ENCODE results near the gene PGAP6. TPM values are rescaled to one million over a fixed set of nuclear protein-coding genes. Genes with fewer than 3 reads are reported as not detected.

PGAP6 gene
- total and polyA plus RNA-seq, 2 of the 13 experiments (the other 11 are each of a cell fraction or from before 2014, with no cell fraction given), result 52.7 to 136 TPM

GRCh38 chr16:353404-354290 lies 28.1 kb downstream of the PGAP6 start (continued):
- TF ChIP-seq, protein P1, sequence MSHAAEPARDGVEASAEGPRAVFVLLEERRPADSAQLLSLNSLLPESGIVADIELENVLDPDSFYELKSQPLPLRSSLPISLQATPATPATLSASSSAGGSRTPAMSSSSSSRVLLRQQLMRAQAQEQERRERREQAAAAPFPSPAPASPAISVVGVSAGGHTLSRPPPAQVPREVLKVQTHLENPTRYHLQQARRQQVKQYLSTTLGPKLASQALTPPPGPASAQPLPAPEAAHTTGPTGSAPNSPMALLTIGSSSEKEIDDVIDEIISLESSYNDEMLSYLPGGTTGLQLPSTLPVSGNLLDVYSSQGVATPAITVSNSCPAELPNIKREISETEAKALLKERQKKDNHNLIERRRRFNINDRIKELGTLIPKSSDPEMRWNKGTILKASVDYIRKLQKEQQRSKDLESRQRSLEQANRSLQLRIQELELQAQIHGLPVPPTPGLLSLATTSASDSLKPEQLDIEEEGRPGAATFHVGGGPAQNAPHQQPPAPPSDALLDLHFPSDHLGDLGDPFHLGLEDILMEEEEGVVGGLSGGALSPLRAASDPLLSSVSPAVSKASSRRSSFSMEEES (CRISPR knock-in tag; IDR thresholded peaks at IDR 0.05), result 0 out of 2 replicates have a peak, but pooled peaks have one; percentile 1
- TF ChIP-seq, protein P2, sequence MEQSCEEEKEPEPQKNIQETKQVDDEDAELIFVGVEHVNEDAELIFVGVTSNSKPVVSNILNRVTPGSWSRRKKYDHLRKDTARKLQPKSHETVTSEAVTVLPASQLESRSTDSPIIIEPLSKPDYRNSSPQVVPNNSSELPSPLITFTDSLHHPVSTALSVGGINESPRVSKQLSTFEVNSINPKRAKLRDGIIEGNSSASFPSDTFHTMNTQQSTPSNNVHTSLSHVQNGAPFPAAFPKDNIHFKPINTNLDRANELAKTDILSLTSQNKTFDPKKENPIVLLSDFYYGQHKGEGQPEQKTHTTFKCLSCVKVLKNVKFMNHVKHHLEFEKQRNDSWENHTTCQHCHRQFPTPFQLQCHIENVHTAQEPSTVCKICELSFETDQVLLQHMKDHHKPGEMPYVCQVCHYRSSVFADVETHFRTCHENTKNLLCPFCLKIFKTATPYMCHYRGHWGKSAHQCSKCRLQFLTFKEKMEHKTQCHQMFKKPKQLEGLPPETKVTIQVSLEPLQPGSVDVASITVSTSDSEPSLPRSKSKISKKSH (CRISPR knock-in tag; IDR thresholded peaks at IDR 0.05; ENCODE audit: borderline replicate concordance), result peak; percentile 51; the same call in 1 of the 2 replicates
- 0 out of 2 replicates have a peak, but pooled peaks have one; percentile 38 for TF ChIP-seq SNAPC4 (CRISPR knock-in tag; IDR thresholded peaks at IDR 0.05)
- no peak for TF ChIP-seq PPARG (CRISPR knock-in tag; conservative IDR thresholded peaks at IDR 0.05)
- TF ChIP-seq KDM5B (CRISPR knock-in tag; IDR thresholded peaks at IDR 0.05; ENCODE audit: borderline replicate concordance), result peak; percentile 36; the same call in 1 of the 2 replicates
- peak; percentile 87; the same call in 1 of the 2 replicates for TF ChIP-seq ZNF776 (CRISPR knock-in tag; IDR thresholded peaks at IDR 0.05)
- TF ChIP-seq, protein P3, sequence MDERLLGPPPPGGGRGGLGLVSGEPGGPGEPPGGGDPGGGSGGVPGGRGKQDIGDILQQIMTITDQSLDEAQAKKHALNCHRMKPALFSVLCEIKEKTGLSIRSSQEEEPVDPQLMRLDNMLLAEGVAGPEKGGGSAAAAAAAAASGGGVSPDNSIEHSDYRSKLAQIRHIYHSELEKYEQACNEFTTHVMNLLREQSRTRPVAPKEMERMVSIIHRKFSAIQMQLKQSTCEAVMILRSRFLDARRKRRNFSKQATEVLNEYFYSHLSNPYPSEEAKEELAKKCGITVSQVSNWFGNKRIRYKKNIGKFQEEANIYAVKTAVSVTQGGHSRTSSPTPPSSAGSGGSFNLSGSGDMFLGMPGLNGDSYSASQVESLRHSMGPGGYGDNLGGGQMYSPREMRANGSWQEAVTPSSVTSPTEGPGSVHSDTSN (CRISPR knock-in tag; IDR thresholded peaks at IDR 0.05), result no peak
- TF ChIP-seq CENPT (CRISPR knock-in tag; IDR thresholded peaks at IDR 0.05; ENCODE audit: low read depth), result 0 out of 2 replicates have a peak, but pooled peaks have one; percentile 22
- no peak for TF ChIP-seq NONO (IDR thresholded peaks at IDR 0.05)
- TF ChIP-seq NONO (CRISPR knock-in tag; conservative IDR thresholded peaks at IDR 0.05), result peak; percentile 43; the same call in 1 of the 2 replicates
- TF ChIP-seq ZNF446 (CRISPR knock-in tag; IDR thresholded peaks at IDR 0.05), result peak; percentile 49; the same call in 1 of the 2 replicates
- TF ChIP-seq UBTF (CRISPR knock-in tag; IDR thresholded peaks at IDR 0.05), result peak; percentile 33
- TF ChIP-seq KMT2A (CRISPR knock-in tag; IDR thresholded peaks at IDR 0.05), result 0 out of 2 replicates have a peak, but pooled peaks have one; percentile 6
- TF ChIP-seq ZNF350 (CRISPR knock-in tag; IDR thresholded peaks at IDR 0.05; ENCODE audit: borderline replicate concordance, low read depth), result peak; percentile 7; the same call in 1 of the 2 replicates
- 0 out of 2 replicates have a peak, but pooled peaks have one; percentile 6 for TF ChIP-seq ZNF816 (CRISPR knock-in tag; IDR thresholded peaks at IDR 0.05; ENCODE audit: borderline replicate concordance)
- TF ChIP-seq SSRP1 (CRISPR knock-in tag; IDR thresholded peaks at IDR 0.05), result no peak
